Measurements from ENCODE around the gene FADS6.

FADS6 gene

GRCh38 chr17:74827800-74828199, 65.6 kb downstream of the FADS6 start:
- no peak for DNase-seq (ENCODE audit: low read depth in 3 of 3)

Measured in stimulated activated CD4-positive, alpha-beta T cell treated with anti-CD3 and anti-CD28 coated beads, TNF-alpha, amount 100 ng/mL, for 48 hours (primary cell).